Superior temporal gyrus (tissue), 1 donor: ENCODE data around the gene ADGRG3.

Experiments
- DNase-seq: peaks from one replicate; pipeline ENCODE4 v3.0.0-alpha.2; 2016; ENCODE audit errors: extremely low spot score

The ADGRG3 gene

GRCh38 chr16:57736419-57737351, 68.6 kb downstream of the ADGRG3 start:
- DNase-seq, result peak; percentile 68

- no peak for DNase-seq
Measured at GRCh38 chr16:57738844-57739243, 70.7 kb downstream of the ADGRG3 start.
